Mammary epithelial cell (primary cell): ENCODE measurements around the gene GRIN2A.

Experiments
- EZH2 ChIP-seq: IDR thresholded peaks from 2 replicates; pipeline ENCODE4 v1.6.1; 2012; ENCODE audit warnings: low read length, inconsistent platforms, borderline replicate concordance
- TF ChIP-seq, protein P1 (sequence below), 2 donors: IDR thresholded peaks in 1 of 2; conservative IDR thresholded peaks in 1 of 2; 2 replicates each; pipeline ENCODE4 v1.5.1; 2011 to 2012; ENCODE audit warnings: inconsistent platforms in 2 of 2, low read length in 2 of 2, mild to moderate bottlenecking in 2 of 2, control low read depth in 1 of 2, low read depth in 1 of 2; ENCODE audit not compliant: insufficient read depth in 1 of 2; ENCODE audit errors: extremely low read depth in 1 of 2

DNA sequence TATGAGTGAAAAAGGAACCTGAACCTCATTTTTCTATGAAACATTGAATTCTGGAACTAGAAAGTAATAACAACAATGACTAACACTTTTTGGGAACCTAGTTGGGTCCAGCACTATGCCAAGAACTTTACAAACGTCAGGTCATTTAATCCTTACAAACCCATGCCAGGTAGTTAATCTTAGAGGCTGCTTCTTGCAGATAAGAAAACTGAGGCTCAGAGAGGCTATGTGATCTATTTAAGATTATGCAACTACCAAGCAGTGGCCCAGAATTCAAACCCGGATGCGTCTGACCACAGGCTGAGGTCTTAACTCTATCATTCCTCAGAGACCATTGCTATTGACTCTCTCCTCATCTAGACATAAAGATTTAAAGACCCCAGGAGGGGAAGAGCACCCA lies 358.7 kb downstream of the GRIN2A start:
- no peak for TF ChIP-seq EZH2
- TF ChIP-seq, protein P1, sequence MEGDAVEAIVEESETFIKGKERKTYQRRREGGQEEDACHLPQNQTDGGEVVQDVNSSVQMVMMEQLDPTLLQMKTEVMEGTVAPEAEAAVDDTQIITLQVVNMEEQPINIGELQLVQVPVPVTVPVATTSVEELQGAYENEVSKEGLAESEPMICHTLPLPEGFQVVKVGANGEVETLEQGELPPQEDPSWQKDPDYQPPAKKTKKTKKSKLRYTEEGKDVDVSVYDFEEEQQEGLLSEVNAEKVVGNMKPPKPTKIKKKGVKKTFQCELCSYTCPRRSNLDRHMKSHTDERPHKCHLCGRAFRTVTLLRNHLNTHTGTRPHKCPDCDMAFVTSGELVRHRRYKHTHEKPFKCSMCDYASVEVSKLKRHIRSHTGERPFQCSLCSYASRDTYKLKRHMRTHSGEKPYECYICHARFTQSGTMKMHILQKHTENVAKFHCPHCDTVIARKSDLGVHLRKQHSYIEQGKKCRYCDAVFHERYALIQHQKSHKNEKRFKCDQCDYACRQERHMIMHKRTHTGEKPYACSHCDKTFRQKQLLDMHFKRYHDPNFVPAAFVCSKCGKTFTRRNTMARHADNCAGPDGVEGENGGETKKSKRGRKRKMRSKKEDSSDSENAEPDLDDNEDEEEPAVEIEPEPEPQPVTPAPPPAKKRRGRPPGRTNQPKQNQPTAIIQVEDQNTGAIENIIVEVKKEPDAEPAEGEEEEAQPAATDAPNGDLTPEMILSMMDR (conservative IDR thresholded peaks at IDR 0.05 in 1 of 2, IDR thresholded peaks at IDR 0.05 in 1 of 2; ENCODE audit: extremely low read depth in 1 of 2, insufficient read depth in 1 of 2, low read depth in 1 of 2, low read length in 2 of 2), result no peak
